ENCODE data around the gene FBXL19. TPM values are rescaled to one million over a fixed set of nuclear protein-coding genes. Genes with fewer than 3 reads are reported as not detected.

Gene FBXL19
- 70.8 and 72.7 TPM in 2 replicates for total RNA-seq (2021)
- percentile 78 among the genes with signal in this experiment for Bru-seq, nascent RNA
- BruChase-seq, experiment 1, labeled RNA remaining after a 2-hour chase, result percentile 87 among the genes with signal in this experiment
- percentile 88 among the genes with signal in this experiment for BruChase-seq, experiment 2, labeled RNA remaining after a 6-hour chase
- long read RNA-seq, partial matches to known transcripts, result 2 of 6 reads
- long read RNA-seq, other reads (novel, unspliced or antisense), result 4 of 6 reads

DNA sequence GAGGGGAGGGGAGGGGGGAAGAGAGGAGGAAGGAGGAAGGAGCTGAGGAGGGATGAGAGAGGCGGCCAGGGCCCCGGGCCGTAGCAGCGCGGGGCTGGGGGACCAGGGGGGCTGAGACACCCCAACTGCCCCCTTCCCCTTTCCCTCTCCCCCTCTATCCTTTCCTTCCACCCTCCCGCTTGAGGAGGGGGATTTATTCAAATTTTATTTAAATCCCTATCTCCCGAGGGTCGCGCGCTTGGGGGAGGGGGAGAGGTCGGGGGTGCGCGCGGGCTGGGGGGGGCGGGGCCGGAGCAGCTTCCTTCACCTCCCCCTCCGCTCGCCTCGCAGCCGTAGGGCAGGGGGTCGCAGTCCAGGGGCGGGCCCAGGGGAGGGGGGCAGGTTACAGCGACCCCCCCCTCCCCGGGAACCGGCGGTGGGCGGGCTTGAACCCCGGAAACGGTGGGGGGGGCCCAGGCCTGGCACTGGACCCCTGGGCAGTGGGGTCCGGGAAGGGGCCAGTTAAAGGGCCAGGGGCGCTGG is at the start of gene FBXL19:
TSS of gene FBXL19 (plus strand) at position 19 of the 522 bp plus-strand sequence. CDS start 2,183 bp downstream, outside the sequence.
- Histone ChIP-seq H4K20me1 (ENCODE audit: insufficient read depth) (peaks cover 11% of the 10 kb centered on the region), H3F3A (ENCODE audit: insufficient read depth, low read depth) (peaks cover 16% of the 10 kb centered on the region; the same call in 1 of the 2 replicates), H3K27ac (peak within 1 kb of the TSS; percentile 90), H3K4me3 (peak within 1 kb of the TSS; percentile 83), H3K36me3 (ENCODE audit: low read depth) (peaks cover 11% of the 10 kb centered on the region; the same call in 1 of the 2 replicates), H3K9me3 (ENCODE audit: insufficient read depth, low read depth) (peaks cover 5% of the 10 kb centered on the region; the same call in 1 of the 2 replicates), H3K27me3 (ENCODE audit: insufficient read depth, low read depth) (no peaks in the 10 kb centered on the region), H2AFZ (peak within 1 kb of the TSS; percentile 77), H3K4me2 (peak within 1 kb of the TSS; percentile 93), H3K9me2 (ENCODE audit: insufficient read depth) (no peaks in the 10 kb centered on the region), H3K79me2 (ENCODE audit: low read depth) (peaks cover 16% of the 10 kb centered on the region), H3K4me1 (replicated peaks; ENCODE audit: insufficient read depth) (no peaks in the 10 kb centered on the region; the same call in 1 of the 2 replicates)
- TF ChIP-seq EZH2 (IDR thresholded peaks at IDR 0.05; ENCODE audit: low read depth), result no peak
- TF ChIP-seq, protein P1, sequence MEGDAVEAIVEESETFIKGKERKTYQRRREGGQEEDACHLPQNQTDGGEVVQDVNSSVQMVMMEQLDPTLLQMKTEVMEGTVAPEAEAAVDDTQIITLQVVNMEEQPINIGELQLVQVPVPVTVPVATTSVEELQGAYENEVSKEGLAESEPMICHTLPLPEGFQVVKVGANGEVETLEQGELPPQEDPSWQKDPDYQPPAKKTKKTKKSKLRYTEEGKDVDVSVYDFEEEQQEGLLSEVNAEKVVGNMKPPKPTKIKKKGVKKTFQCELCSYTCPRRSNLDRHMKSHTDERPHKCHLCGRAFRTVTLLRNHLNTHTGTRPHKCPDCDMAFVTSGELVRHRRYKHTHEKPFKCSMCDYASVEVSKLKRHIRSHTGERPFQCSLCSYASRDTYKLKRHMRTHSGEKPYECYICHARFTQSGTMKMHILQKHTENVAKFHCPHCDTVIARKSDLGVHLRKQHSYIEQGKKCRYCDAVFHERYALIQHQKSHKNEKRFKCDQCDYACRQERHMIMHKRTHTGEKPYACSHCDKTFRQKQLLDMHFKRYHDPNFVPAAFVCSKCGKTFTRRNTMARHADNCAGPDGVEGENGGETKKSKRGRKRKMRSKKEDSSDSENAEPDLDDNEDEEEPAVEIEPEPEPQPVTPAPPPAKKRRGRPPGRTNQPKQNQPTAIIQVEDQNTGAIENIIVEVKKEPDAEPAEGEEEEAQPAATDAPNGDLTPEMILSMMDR (conservative IDR thresholded peaks at IDR 0.05), result no peak
- no peak for DNase-seq
- BruUV-seq (replicated peaks), result no TSS peak
- CTCF ChIA-PET, result interaction anchor here (0.6 to 1.0 kb wide), 8 partner anchors 18 to 946 kb away, joined by 3 to 8 read pairs (median 4); no protein-coding TSS in a partner anchor
- intact Hi-C loops (cut with micrococcal nuclease; ENCODE audit: unreplicated experiment), result loop anchor here (1.0 to 2.0 kb wide), 5 partner anchors 27 to 265 kb away; partner anchors contain the start of genes FBRS, PHKG2 and SETD1A
- POLR2A ChIA-PET (ENCODE audit: unreplicated experiment), result interaction anchor here (0.6 kb wide), 5 partner anchors 7 to 961 kb away, joined by 3 to 6 read pairs (median 4); no protein-coding TSS in a partner anchor

- intact Hi-C loops (cut with micrococcal nuclease; ENCODE audit: unreplicated experiment), result loop anchor here (2.0 kb wide), 2 partner anchors 48 to 70 kb away; partner anchors contain the start of gene FBXL19
- no TSS peak for BruUV-seq (replicated peaks)
- Histone ChIP-seq H3K27ac (0 out of 2 replicates have a peak overlapping the region, but pooled peaks have one; percentile 48), H3F3A (ENCODE audit: insufficient read depth, low read depth) (peaks cover 26% of the 10 kb centered on the region), H3K36me3 (ENCODE audit: low read depth) (no peaks in the 10 kb centered on the region), H3K79me2 (ENCODE audit: low read depth) (peaks cover 24% of the 10 kb centered on the region), H3K9me3 (ENCODE audit: insufficient read depth, low read depth) (no peaks in the 10 kb centered on the region), H3K27me3 (ENCODE audit: insufficient read depth, low read depth) (no peaks in the 10 kb centered on the region), H4K20me1 (ENCODE audit: insufficient read depth) (no peaks in the 10 kb centered on the region), H2AFZ (peak overlapping the region; percentile 98), H3K4me1 (replicated peaks; ENCODE audit: insufficient read depth) (peaks cover 18% of the 10 kb centered on the region), H3K9me2 (ENCODE audit: insufficient read depth) (no peaks in the 10 kb centered on the region), H3K4me3 (peak overlapping the region; percentile 97), H3K4me2 (peak overlapping the region; percentile 92)
- no peak for DNase-seq
- ChIA-PET POLR2A (ENCODE audit: unreplicated experiment) (interaction anchor here (0.6 to 0.7 kb wide), 2 partner anchors 383 to 1003 kb away, joined by 3 read pairs; no protein-coding TSS in a partner anchor), CTCF (interaction anchor here (0.6 kb wide), 1 partner anchor 44 kb away, joined by 5 read pairs; no protein-coding TSS in a partner anchor)
- TF ChIP-seq, protein P1 (conservative IDR thresholded peaks at IDR 0.05), result no peak
- TF ChIP-seq EZH2 (IDR thresholded peaks at IDR 0.05; ENCODE audit: low read depth), result no peak
Observed at GRCh38 chr16:30874244-30874820, 49.0 kb upstream of the FBXL19 start.
